SK-N-SH treated with all-trans-retinoic acid at 6 μM for 48 hours (cell line): ENCODE data around the gene VIP.

Experiments used
- ARNTL ChIP-seq: fragments of 450-650 bp; formaldehyde crosslinking; IDR thresholded peaks from 2 replicates; pipeline ENCODE4 v1.5.0; 2020; ENCODE audit warnings: low read depth, mild to moderate bottlenecking, moderate library complexity, borderline replicate concordance
- CREB5 ChIP-seq: fragments of 250-450 bp; sonication (Bioruptor Pico); IDR thresholded peaks from 2 replicates; pipeline ENCODE4 v1.5.1; 2020; ENCODE audit warnings: low read depth, mild to moderate bottlenecking, moderate library complexity
- OSR1 ChIP-seq: fragments of 250-450 bp; sonication (Bioruptor Pico); IDR thresholded peaks from 2 replicates; pipeline ENCODE4 v1.8.0; 2022; ENCODE audit warnings: moderate library complexity, mild to moderate bottlenecking, inconsistent platforms
- POU6F1 ChIP-seq: fragments of 250-450 bp; sonication (Bioruptor Pico); IDR thresholded peaks from 2 replicates; pipeline ENCODE4 v1.8.0; 2021; ENCODE audit warnings: low read depth, mild to moderate bottlenecking, moderate library complexity, borderline replicate concordance
- TOX ChIP-seq: fragments of 250-450 bp; sonication (Bioruptor Pico); IDR thresholded peaks from 2 replicates; pipeline ENCODE4 v1.8.0; 2021; ENCODE audit warnings: mild to moderate bottlenecking, moderate library complexity, borderline replicate concordance
- ZNF8 ChIP-seq: fragments of 450-650 bp; formaldehyde crosslinking; IDR thresholded peaks from 2 replicates; pipeline ENCODE4 v1.5.0; 2020; ENCODE audit warnings: mild to moderate bottlenecking, moderate library complexity

DNA sequence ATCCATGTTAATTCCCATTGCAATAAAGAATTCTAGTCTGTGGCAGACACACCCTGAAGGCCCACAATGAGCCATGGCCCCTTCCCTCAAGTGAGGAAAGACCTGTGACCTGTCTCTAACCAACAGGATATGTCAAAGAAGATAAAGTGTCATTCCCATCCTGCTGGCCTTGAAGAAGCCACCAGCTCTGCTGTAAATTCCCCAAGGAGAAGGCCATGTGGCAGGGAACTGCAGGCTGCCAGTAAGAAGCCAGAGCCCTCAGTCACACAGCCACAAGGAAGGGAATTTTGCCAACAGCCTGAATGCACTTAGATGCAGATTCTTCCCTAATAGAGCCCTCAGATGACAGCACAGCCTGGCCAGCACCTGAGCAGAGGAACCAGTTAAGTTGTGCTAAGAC is 24.8 kb downstream of the VIP start:
- no peak for TF ChIP-seq ARNTL (CRISPR knock-in tag)
- TF ChIP-seq CREB5 (CRISPR knock-in tag) = no peak
- no peak for TF ChIP-seq ZNF8 (CRISPR knock-in tag)
- TF ChIP-seq POU6F1 (CRISPR knock-in tag) = no peak
- TF ChIP-seq OSR1 = no peak
- TF ChIP-seq TOX = no peak
